ENCODE data around the gene ZSCAN4. TPM values are rescaled to one million over a fixed set of nuclear protein-coding genes. Genes with fewer than 3 reads are reported as not detected.

ZSCAN4 gene
- total RNA-seq, 4 donors from 2014 or later: not detected

- TF ChIP-seq POLR2A (IDR thresholded peaks at IDR 0.05): no peak
- no peak for TF ChIP-seq CTCF (IDR thresholded peaks at IDR 0.05)
- Histone ChIP-seq H3K27ac (no peak overlapping the region), H3K4me1 (peaks cover 0 to 15% (median 3%) of the 10 kb centered on the region in 4 donors)
These were observed 31.4 kb upstream of the ZSCAN4 start for GRCh38 chr19:57637379-57637778.

GRCh38 chr19:57641715-57642234, 27.0 kb upstream of the ZSCAN4 start:
- TF ChIP-seq POLR2A (IDR thresholded peaks at IDR 0.05): no peak
- TF ChIP-seq CTCF (IDR thresholded peaks at IDR 0.05): no peak
- H3K36me3 ChIP-seq: peaks cover 4 to 52% (median 17%) of the 10 kb centered on the region in 3 donors
- H3K4me1 ChIP-seq: no peaks in the 10 kb centered on the region
- no peaks in the 10 kb centered on the region for H3K27me3 ChIP-seq
- H3K4me3 ChIP-seq: no peak overlapping the region
- H3K9me3 ChIP-seq: peaks cover 0 to 60% (median 22%) of the 10 kb centered on the region in 4 donors
- DNase-seq: no peak
- no peak overlapping the region for H3K27ac ChIP-seq

More at GRCh38 chr19:57637379-57637778, 31.4 kb upstream of the ZSCAN4 start:
- Histone ChIP-seq H3K4me3 (no peak overlapping the region), H3K9me3 (peaks cover 0 to 50% (median 19%) of the 10 kb centered on the region in 4 donors), H3K36me3 (peaks cover 4 to 73% (median 17%) of the 10 kb centered on the region in 3 donors), H3K27me3 (no peaks in the 10 kb centered on the region)
- DNase-seq: no peak

- no peaks in the 10 kb centered on the region for H3K4me1 ChIP-seq
- H3K27me3 ChIP-seq: no peaks in the 10 kb centered on the region
- H3K27ac ChIP-seq: no peak overlapping the region
- peaks cover 4 to 45% (median 17%) of the 10 kb centered on the region in 3 donors for H3K36me3 ChIP-seq
- H3K4me3 ChIP-seq: no peak overlapping the region
- TF ChIP-seq POLR2A (IDR thresholded peaks at IDR 0.05) (no peak), CTCF (IDR thresholded peaks at IDR 0.05) (no peak)
- DNase-seq: no peak
- H3K9me3 ChIP-seq: peaks cover 0 to 58% (median 21%) of the 10 kb centered on the region in 4 donors
These were observed 26.2 kb upstream of the ZSCAN4 start for GRCh38 chr19:57642396-57643046.

GRCh38 chr19:57643734-57644133, 25.0 kb upstream of the ZSCAN4 start:
- Histone ChIP-seq H3K4me3 (no peak overlapping the region), H3K27me3 (no peaks in the 10 kb centered on the region), H3K27ac (no peak overlapping the region), H3K4me1 (no peaks in the 10 kb centered on the region), H3K9me3 (peaks cover 0 to 46% (median 19%) of the 10 kb centered on the region in 4 donors), H3K36me3 (peaks cover 4 to 39% (median 17%) of the 10 kb centered on the region in 3 donors)
- DNase-seq: no peak
- TF ChIP-seq POLR2A (IDR thresholded peaks at IDR 0.05) (no peak), CTCF (IDR thresholded peaks at IDR 0.05) (no peak)

GRCh38 chr19:57648331-57649003, 20.3 kb upstream of the ZSCAN4 start:
- Histone ChIP-seq H3K4me1 (no peaks in the 10 kb centered on the region), H3K27ac (no peak overlapping the region), H3K4me3 (no peak overlapping the region), H3K36me3 (no peaks in the 10 kb centered on the region), H3K9me3 (peaks cover 0 to 6% (median 2%) of the 10 kb centered on the region in 4 donors), H3K27me3 (no peaks in the 10 kb centered on the region)
- TF ChIP-seq CTCF (IDR thresholded peaks at IDR 0.05): no peak
- TF ChIP-seq POLR2A (IDR thresholded peaks at IDR 0.05): no peak
- no peak for DNase-seq
